ENCODE data around the gene POC1A.

Gene POC1A

DNA sequence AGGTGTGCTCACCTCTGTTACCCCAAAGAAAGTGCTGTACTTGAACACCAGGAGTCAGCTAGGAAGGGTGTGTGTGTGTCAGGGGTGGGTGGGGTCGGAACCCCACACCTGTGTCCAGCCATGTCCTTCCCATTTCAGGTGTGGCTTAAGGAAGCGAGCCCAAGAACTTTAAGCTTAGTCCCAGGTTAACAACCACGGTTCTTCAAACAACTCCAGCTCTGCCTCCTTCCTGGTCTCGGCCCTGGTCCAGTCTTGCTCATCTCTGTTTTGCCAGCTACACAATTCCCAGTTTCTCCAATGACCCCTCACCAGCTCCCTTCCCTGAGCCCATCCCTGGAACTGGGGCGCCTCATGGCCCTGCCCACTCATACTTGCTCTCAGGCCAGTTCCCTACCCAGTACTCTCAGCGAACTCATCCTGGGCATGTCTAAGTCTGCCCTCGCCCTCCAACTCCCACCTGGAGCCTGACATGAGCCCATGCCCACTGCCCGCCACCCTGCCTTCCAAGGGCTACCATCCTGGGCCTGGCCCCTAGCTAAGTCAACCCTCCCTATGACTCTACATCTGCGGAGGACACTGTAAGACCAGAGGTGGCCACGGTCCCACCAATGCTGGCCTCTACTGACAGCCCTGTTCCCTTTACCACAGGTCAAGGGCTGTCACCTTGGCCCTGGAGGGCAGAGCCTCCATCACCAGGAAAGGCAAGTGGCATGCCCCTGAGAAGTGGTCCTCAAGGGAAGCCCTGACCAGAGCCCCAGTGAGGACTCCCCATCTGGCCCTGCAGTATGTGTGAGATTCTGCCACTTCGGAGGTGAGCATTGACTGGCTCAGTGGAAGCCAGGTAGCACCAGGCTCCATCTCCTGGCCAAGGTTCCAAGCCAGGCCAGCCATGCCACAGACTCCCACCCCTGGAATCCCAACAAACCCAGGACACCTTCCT lies 9.2 kb downstream of the POC1A start:
- no peak overlapping the region for H3K4me2 ChIP-seq (ENCODE audit: low read length)
- no peaks in the 10 kb centered on the region for H3K9me2 ChIP-seq (replicated peaks; ENCODE audit: control insufficient read depth, low read length)
- H3K4me1 ChIP-seq (ENCODE audit: control insufficient read depth, low read length): peaks cover 7% of the 10 kb centered on the region
- peaks cover 81% of the 10 kb centered on the region for H3K36me3 ChIP-seq (ENCODE audit: control insufficient read depth, low read length)
- peaks cover 5% of the 10 kb centered on the region; the same call in 1 of the 2 replicates for H3K79me2 ChIP-seq (ENCODE audit: control insufficient read depth, low read length)
- no peaks in the 10 kb centered on the region for H3K9me3 ChIP-seq (ENCODE audit: control insufficient read depth, insufficient read depth, low read length)
- H3K27ac ChIP-seq (ENCODE audit: low read depth, low read length): no peak overlapping the region
- H3K27me3 ChIP-seq (ENCODE audit: control insufficient read depth, low read length): no peaks in the 10 kb centered on the region
- H3K4me3 ChIP-seq (ENCODE audit: low read length): no peak overlapping the region
- no peaks in the 10 kb centered on the region for H3F3A ChIP-seq (ENCODE audit: control insufficient read depth, insufficient read depth)
- TF ChIP-seq, protein P1, sequence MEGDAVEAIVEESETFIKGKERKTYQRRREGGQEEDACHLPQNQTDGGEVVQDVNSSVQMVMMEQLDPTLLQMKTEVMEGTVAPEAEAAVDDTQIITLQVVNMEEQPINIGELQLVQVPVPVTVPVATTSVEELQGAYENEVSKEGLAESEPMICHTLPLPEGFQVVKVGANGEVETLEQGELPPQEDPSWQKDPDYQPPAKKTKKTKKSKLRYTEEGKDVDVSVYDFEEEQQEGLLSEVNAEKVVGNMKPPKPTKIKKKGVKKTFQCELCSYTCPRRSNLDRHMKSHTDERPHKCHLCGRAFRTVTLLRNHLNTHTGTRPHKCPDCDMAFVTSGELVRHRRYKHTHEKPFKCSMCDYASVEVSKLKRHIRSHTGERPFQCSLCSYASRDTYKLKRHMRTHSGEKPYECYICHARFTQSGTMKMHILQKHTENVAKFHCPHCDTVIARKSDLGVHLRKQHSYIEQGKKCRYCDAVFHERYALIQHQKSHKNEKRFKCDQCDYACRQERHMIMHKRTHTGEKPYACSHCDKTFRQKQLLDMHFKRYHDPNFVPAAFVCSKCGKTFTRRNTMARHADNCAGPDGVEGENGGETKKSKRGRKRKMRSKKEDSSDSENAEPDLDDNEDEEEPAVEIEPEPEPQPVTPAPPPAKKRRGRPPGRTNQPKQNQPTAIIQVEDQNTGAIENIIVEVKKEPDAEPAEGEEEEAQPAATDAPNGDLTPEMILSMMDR (IDR thresholded peaks at IDR 0.05; ENCODE audit: low read depth, low read length, poor library complexity, severe bottlenecking): no peak
- no peak for TF ChIP-seq EZH2phosphoT487 (IDR thresholded peaks at IDR 0.05; ENCODE audit: borderline replicate concordance, low read length)
- H4K20me1 ChIP-seq (ENCODE audit: control insufficient read depth, insufficient read depth, low read depth, low read length): peaks cover 4% of the 10 kb centered on the region; the same call in 1 of the 2 replicates

DNA sequence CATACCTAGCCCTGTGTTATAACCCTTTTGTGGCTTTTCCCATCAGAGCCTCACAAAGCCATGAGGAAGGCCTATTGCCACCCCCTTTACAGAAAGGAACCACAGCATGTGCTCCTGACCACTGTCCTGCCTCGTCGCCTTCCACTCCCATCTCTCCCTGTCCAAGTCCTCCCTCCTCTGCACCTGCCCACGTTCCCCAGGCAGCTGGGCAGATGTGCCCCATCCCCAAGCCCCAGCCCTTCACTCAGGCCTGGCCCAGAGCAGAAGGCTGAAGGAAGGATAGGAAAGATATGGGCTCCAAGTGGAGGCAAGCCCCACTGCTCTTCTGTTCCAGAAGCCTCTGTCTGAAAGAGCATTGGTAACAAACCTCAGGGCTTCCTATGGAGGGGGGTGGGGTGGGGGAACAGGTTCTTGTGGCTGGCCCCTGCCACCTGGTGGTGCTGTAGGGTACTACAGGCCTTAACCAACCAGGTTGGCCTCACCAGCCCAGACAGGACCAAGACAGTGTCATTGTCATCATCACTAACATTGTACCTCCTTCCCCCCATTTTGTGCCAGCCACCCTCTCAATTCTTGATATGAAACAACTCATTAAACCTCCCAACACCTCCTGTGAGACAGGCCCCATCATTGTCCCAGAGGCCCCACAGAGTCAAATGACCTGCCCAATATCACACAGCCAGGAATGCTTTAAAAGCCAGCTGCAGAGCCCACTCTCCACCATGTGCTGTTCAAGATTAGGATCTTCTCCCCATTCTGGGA lies 10.0 kb downstream of the POC1A start:
- Histone ChIP-seq H3K4me3 (ENCODE audit: low read length) (no peak overlapping the region), H3K9me2 (replicated peaks; ENCODE audit: control insufficient read depth, low read length) (no peaks in the 10 kb centered on the region), H4K20me1 (ENCODE audit: control insufficient read depth, insufficient read depth, low read depth, low read length) (peaks cover 4% of the 10 kb centered on the region; the same call in 1 of the 2 replicates), H3K79me2 (ENCODE audit: control insufficient read depth, low read length) (peaks cover 5% of the 10 kb centered on the region; the same call in 1 of the 2 replicates), H3K27ac (ENCODE audit: low read depth, low read length) (no peak overlapping the region), H3K36me3 (ENCODE audit: control insufficient read depth, low read length) (peaks cover 75% of the 10 kb centered on the region), H3F3A (ENCODE audit: control insufficient read depth, insufficient read depth) (no peaks in the 10 kb centered on the region), H3K27me3 (ENCODE audit: control insufficient read depth, low read length) (no peaks in the 10 kb centered on the region), H3K4me2 (ENCODE audit: low read length) (no peak overlapping the region), H3K4me1 (ENCODE audit: control insufficient read depth, low read length) (peaks cover 7% of the 10 kb centered on the region), H3K9me3 (ENCODE audit: control insufficient read depth, insufficient read depth, low read length) (no peaks in the 10 kb centered on the region)
- no peak for TF ChIP-seq EZH2phosphoT487 (IDR thresholded peaks at IDR 0.05; ENCODE audit: borderline replicate concordance, low read length)
- TF ChIP-seq, protein P1 (IDR thresholded peaks at IDR 0.05; ENCODE audit: low read depth, low read length, poor library complexity, severe bottlenecking): peak; percentile 97

DNA sequence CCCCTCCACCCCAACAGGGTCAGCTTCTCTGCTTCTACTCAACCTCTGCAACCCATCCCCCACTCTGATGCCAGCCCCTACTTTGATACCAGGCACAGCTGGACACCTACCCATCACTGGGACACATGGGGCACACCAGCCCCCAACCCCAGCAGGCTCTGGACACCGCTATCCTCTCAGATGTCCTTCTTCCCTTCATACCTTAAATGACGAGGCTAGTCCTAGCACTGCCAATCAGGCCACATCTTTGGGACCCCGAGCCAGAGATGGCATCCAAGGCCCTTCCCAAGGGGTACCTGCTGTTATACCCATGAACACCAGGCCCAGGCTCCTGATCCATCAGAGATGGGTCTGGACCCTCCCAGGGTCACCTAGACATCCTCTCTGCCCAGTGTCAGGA lies 10.6 kb downstream of the POC1A start:
- Histone ChIP-seq H3K79me2 (ENCODE audit: control insufficient read depth, low read length) (peaks cover 5% of the 10 kb centered on the region; the same call in 1 of the 2 replicates), H3K36me3 (ENCODE audit: control insufficient read depth, low read length) (peaks cover 69% of the 10 kb centered on the region), H3F3A (ENCODE audit: control insufficient read depth, insufficient read depth) (no peaks in the 10 kb centered on the region), H3K27ac (ENCODE audit: low read depth, low read length) (no peak overlapping the region), H3K4me2 (ENCODE audit: low read length) (no peak overlapping the region), H3K4me1 (ENCODE audit: control insufficient read depth, low read length) (peaks cover 7% of the 10 kb centered on the region), H3K4me3 (ENCODE audit: low read length) (no peak overlapping the region), H3K9me3 (ENCODE audit: control insufficient read depth, insufficient read depth, low read length) (no peaks in the 10 kb centered on the region), H4K20me1 (ENCODE audit: control insufficient read depth, insufficient read depth, low read depth, low read length) (peaks cover 4% of the 10 kb centered on the region; the same call in 1 of the 2 replicates), H3K27me3 (ENCODE audit: control insufficient read depth, low read length) (no peaks in the 10 kb centered on the region), H3K9me2 (replicated peaks; ENCODE audit: control insufficient read depth, low read length) (no peaks in the 10 kb centered on the region)
- TF ChIP-seq EZH2phosphoT487 (IDR thresholded peaks at IDR 0.05; ENCODE audit: borderline replicate concordance, low read length): no peak
- TF ChIP-seq, protein P1 (IDR thresholded peaks at IDR 0.05; ENCODE audit: low read depth, low read length, poor library complexity, severe bottlenecking): no peak
